GM12878 (cell line): ENCODE results near the gene EIF4E1B. TPM values are rescaled to one million over a fixed set of nuclear protein-coding genes. Genes with fewer than 3 reads are reported as not detected.

ENCODE experiments used
- BCL11A ChIP-seq: IDR thresholded peaks from 2 replicates; pipeline ENCODE4 v1.6.1; 2011; ENCODE audit warnings: low read depth, low read length
- E4F1 ChIP-seq: fragments of 450-650 bp; IDR thresholded peaks from 2 replicates; pipeline ENCODE4 v1.6.1; 2018; ENCODE audit warnings: borderline replicate concordance, mild to moderate bottlenecking; ENCODE audit not compliant: partially characterized antibody
- EP300 ChIP-seq, 2 experiments: fragments of 150-350 bp in 1 of 2; IDR thresholded peaks; 2 replicates each; pipeline ENCODE4 v1.6.1; 2011 to 2012; ENCODE audit warnings: low read depth in 2 of 2, low read length in 2 of 2, borderline replicate concordance in 1 of 2, improper control_type of control experiment in 1 of 2, inconsistent platforms in 1 of 2; ENCODE audit not compliant: control insufficient read depth in 1 of 2
- EZH2 ChIP-seq: IDR thresholded peaks from 2 replicates; pipeline ENCODE4 v1.6.1; 2012; ENCODE audit warnings: low read depth, mild to moderate bottlenecking, control low read depth, inconsistent platforms, low read length, borderline replicate concordance; ENCODE audit not compliant: control insufficient read depth
- GABPA ChIP-seq: IDR thresholded peaks from 2 replicates; pipeline ENCODE4 v1.6.1; 2014; ENCODE audit warnings: antibody characterized with exemption, low read depth, mild to moderate bottlenecking, inconsistent platforms
- MTA2 ChIP-seq: fragments of 450-650 bp; IDR thresholded peaks from 2 replicates; pipeline ENCODE4 v1.6.1; 2016; ENCODE audit warnings: low read depth, mild to moderate bottlenecking, moderate library complexity
- NFYB ChIP-seq: IDR thresholded peaks from 2 replicates; pipeline ENCODE4 v1.6.1; 2011; ENCODE audit warnings: low read depth, mild to moderate bottlenecking, low read length, improper control_type of control experiment, moderate library complexity; ENCODE audit not compliant: insufficient read depth
- POLR2A ChIP-seq: IDR thresholded peaks from 2 replicates; pipeline ENCODE4 v1.6.1; 2011; ENCODE audit warnings: low read depth, mild to moderate bottlenecking, low read length
- RCOR1 ChIP-seq: conservative IDR thresholded peaks from 2 replicates; pipeline ENCODE4 v1.6.1; 2012; ENCODE audit warnings: low read depth, low read length, improper control_type of control experiment
- SREBF2 ChIP-seq: IDR thresholded peaks from 2 replicates; pipeline ENCODE4 v1.6.1; 2012; ENCODE audit warnings: mild to moderate bottlenecking, low read length
- STAT3 ChIP-seq: IDR thresholded peaks from 2 replicates; pipeline ENCODE4 v1.6.1; 2011; ENCODE audit warnings: low read depth, low read length, improper control_type of control experiment
- USF1 ChIP-seq: IDR thresholded peaks from 2 replicates; pipeline ENCODE4 v1.6.1; 2011; ENCODE audit warnings: borderline replicate concordance, low read depth, mild to moderate bottlenecking, moderate library complexity, mixed read lengths, low read length; ENCODE audit not compliant: insufficient read depth; ENCODE audit errors: extremely low read length
- YY1 ChIP-seq: IDR thresholded peaks from 2 replicates; pipeline ENCODE4 v1.6.1; 2011; ENCODE audit warnings: low read depth, mild to moderate bottlenecking, low read length
- ZNF687 ChIP-seq: fragments of 450-650 bp; IDR thresholded peaks from 2 replicates; pipeline ENCODE4 v1.6.1; 2017; ENCODE audit warnings: mild to moderate bottlenecking, moderate library complexity
- polyA plus RNA-seq, 11 experiments: library from polyadenylated mRNA; depleted of rRNA in 4 of 11; unstranded in 6 of 11; stranded (reverse) in 5 of 11; fragments of >200 nt; fragmentation: Nextera tagmentation in 4 of 11; fragmentation: Illumina TruSeq in 1 of 11; extraction: Ambion mirVana in 4 of 11; extraction: Trizol in 1 of 11; gene quantifications; 1 replicate in 1 of 11; 2 replicates in 10 of 11; pipeline versions ENCODE4 v1.2.1 to v1.2.3, GENCODE V29; 2011 to 2016; ENCODE audit warnings: inconsistent platforms in 2 of 11, missing spikeins in 2 of 11, low read depth in 1 of 11
- total RNA-seq, 4 experiments: library from RNA; depleted of rRNA in 3 of 4; stranded (reverse); fragments of >200 nt in 3 of 4; fragmentation: Illumina TruSeq in 1 of 4; extraction: Trizol in 1 of 4; gene quantifications; 2 replicates each; pipeline versions ENCODE4 v1.2.1 to v1.2.3, GENCODE V29; 2013 to 2021
- TF ChIP-seq, protein P1 (sequence below): fragments of 450-650 bp; IDR thresholded peaks from 2 replicates; pipeline ENCODE4 v1.6.1; 2017; ENCODE audit warnings: borderline replicate concordance

Gene EIF4E1B
- total and polyA plus RNA-seq, 10 of the 15 experiments (the other 5 are each of a cell fraction or from before 2014, with no cell fraction given): not detected

GRCh38 chr5:176676361-176676824 is 45.9 kb downstream of the EIF4E1B start (continued):
- TF ChIP-seq, protein P1, sequence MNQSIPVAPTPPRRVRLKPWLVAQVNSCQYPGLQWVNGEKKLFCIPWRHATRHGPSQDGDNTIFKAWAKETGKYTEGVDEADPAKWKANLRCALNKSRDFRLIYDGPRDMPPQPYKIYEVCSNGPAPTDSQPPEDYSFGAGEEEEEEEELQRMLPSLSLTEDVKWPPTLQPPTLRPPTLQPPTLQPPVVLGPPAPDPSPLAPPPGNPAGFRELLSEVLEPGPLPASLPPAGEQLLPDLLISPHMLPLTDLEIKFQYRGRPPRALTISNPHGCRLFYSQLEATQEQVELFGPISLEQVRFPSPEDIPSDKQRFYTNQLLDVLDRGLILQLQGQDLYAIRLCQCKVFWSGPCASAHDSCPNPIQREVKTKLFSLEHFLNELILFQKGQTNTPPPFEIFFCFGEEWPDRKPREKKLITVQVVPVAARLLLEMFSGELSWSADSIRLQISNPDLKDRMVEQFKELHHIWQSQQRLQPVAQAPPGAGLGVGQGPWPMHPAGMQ: no peak
- TF ChIP-seq RCOR1 (no peak), ZNF687 (no peak), STAT3 (no peak), BCL11A (peak; percentile 68; the same call in 1 of the 2 replicates), GABPA (no peak), SREBF2 (no peak), YY1 (no peak), MTA2 (peak; percentile 68; the same call in 1 of the 2 replicates), NFYB (peak; percentile 36; the same call in 1 of the 2 replicates), E4F1 (no peak), USF1 (no peak), POLR2A (no peak), EZH2 (no peak), EP300 (IDR thresholded peaks at IDR 0.05; ENCODE audit: borderline replicate concordance in 1 of 2, control insufficient read depth in 1 of 2, low read depth in 2 of 2, low read length in 2 of 2) (peak in 1 of 2 experiments; percentile 15; a peak in 1 of 4 replicates)
